ENCODE measurements around the gene WDR90.

WDR90 gene

GRCh38 chr16:626787-627453, 22.2 kb upstream of the WDR90 start:
- peak; percentile 97 for DNase-seq (ENCODE audit: low read depth, low spot score)

GRCh38 chr16:627454-628239, 21.5 kb upstream of the WDR90 start:
- no peak for DNase-seq (ENCODE audit: low read depth, low spot score)

GRCh38 chr16:628321-629061, 20.7 kb upstream of the WDR90 start:
- DNase-seq (ENCODE audit: low read depth, low spot score): no peak

- no peak for DNase-seq (ENCODE audit: low read depth, low spot score)
Measured at GRCh38 chr16:629185-629832, 19.9 kb upstream of the WDR90 start.

- DNase-seq (ENCODE audit: low read depth, low spot score): no peak
Measured at GRCh38 chr16:629833-630248, 19.3 kb upstream of the WDR90 start.

- no peak for DNase-seq (ENCODE audit: low read depth, low spot score)
Measured at GRCh38 chr16:630249-630814, 18.8 kb upstream of the WDR90 start.

GRCh38 chr16:630815-631405, 18.3 kb upstream of the WDR90 start, which contains the start of gene WFIKKN1:
Gene WFIKKN1 (plus strand): TSS chr16:630985. CDS start chr16:631254, 269 bp downstream.
- peak; percentile 45 for DNase-seq (ENCODE audit: low read depth, low spot score)

GRCh38 chr16:631808-632358, 17.3 kb upstream of the WDR90 start:
- no peak for DNase-seq (ENCODE audit: low read depth, low spot score)

- no peak for DNase-seq (ENCODE audit: low read depth, low spot score)
Measured at GRCh38 chr16:632486-633335, 16.5 kb upstream of the WDR90 start.

- DNase-seq (ENCODE audit: low read depth, low spot score): no peak
Measured at GRCh38 chr16:633336-634050, 15.7 kb upstream of the WDR90 start.

GRCh38 chr16:634051-634670, 15.0 kb upstream of the WDR90 start:
- DNase-seq (ENCODE audit: low read depth, low spot score): no peak

GRCh38 chr16:634996-635395, 14.2 kb upstream of the WDR90 start:
- DNase-seq (ENCODE audit: low read depth, low spot score): no peak

GRCh38 chr16:635573-636205, 13.5 kb upstream of the WDR90 start:
- DNase-seq (ENCODE audit: low read depth, low spot score): no peak

- peak; percentile 97 for DNase-seq (ENCODE audit: low read depth, low spot score)
Measured at GRCh38 chr16:636206-637080, 12.7 kb upstream of the WDR90 start, which contains the start of gene METTL26. Gene METTL26 (minus strand): TSS chr16:636305. CDS start chr16:636290, 15 bp downstream.

- DNase-seq (ENCODE audit: low read depth, low spot score): peak; percentile 37
Measured at GRCh38 chr16:637081-638018, 11.8 kb upstream of the WDR90 start.

GRCh38 chr16:638034-638543, 11.1 kb upstream of the WDR90 start:
- no peak for DNase-seq (ENCODE audit: low read depth, low spot score)

All from astrocyte of the hippocampus (primary cell).